ENCODE measurements around the gene THSD7B.

The THSD7B gene

DNA sequence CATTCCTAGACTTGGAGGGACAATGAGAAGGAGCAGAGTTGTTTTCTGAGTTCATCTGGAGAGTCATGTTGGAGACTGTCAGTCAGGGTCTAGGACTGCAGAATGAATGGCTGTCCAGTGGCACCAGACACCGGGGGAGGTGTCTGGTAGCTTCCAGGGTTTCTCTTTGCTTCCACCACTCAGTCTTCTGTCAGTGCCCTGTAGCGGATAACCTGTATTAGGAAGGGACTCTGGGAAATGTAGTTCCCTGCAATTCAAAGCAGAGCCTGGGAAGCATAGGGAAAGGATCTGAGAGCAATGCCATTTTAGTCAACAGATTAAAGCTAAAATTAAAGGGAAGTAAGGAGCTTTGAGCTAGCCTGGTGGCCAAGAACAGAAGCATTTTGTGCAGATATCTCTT, 257.9 kb downstream of the THSD7B start:
- Histone ChIP-seq H3K9ac (ENCODE audit: low read length) (no peak overlapping the region), H2AK5ac (ENCODE audit: low read length, severe bottlenecking) (no peak overlapping the region), H2AFZ (ENCODE audit: low read depth, low read length) (no peak overlapping the region), H3K9me3 (ENCODE audit: control insufficient read depth, low read length) (peaks cover 2% of the 10 kb centered on the region), H3K23ac (ENCODE audit: low read length in 2 of 2) (no peak overlapping the region), H3K4ac (ENCODE audit: low read depth in 1 of 2, low read length in 2 of 2) (no peak overlapping the region), H2BK5ac (ENCODE audit: low read depth, low read length, poor library complexity, severe bottlenecking) (no peak overlapping the region), H3K4me2 (ENCODE audit: low read length, poor library complexity, severe bottlenecking) (no peak overlapping the region), H3K14ac (ENCODE audit: low read length in 2 of 2) (no peak overlapping the region), H3K4me3 (ENCODE audit: insufficient read depth in 1 of 2, low read depth in 1 of 2, low read length in 2 of 2) (no peak overlapping the region), H3K79me1 (replicated peaks; ENCODE audit: low read length, poor library complexity, severe bottlenecking) (no peaks in the 10 kb centered on the region), H2BK12ac (ENCODE audit: low read length in 2 of 2) (no peak overlapping the region), H3K18ac (ENCODE audit: low read depth in 1 of 2, low read length in 2 of 2) (no peak overlapping the region), H3K4me1 (ENCODE audit: control insufficient read depth, insufficient read depth, low read depth, low read length) (no peaks in the 10 kb centered on the region), H2BK120ac (ENCODE audit: low read depth, low read length) (no peak overlapping the region), H4K8ac (ENCODE audit: low read length) (no peak overlapping the region), H3K36me3 (ENCODE audit: control insufficient read depth in 1 of 2, insufficient read depth in 2 of 2, low read depth in 1 of 2, low read length in 2 of 2) (no peaks in the 10 kb centered on the region), H3K27ac (ENCODE audit: low read length, poor library complexity, severe bottlenecking) (no peak overlapping the region), H3K27me3 (ENCODE audit: control insufficient read depth in 1 of 2, insufficient read depth in 1 of 2, low read length in 2 of 2) (no peaks in the 10 kb centered on the region), H4K91ac (ENCODE audit: low read length) (no peak overlapping the region), H2BK15ac (ENCODE audit: low read depth, poor library complexity, severe bottlenecking) (no peak overlapping the region)
- WGBS, result 43% methylated on average over 2 of the region's 2 CpGs
- no peak for DNase-seq

GRCh38 chr2:137031731-137032130, 266.4 kb downstream of the THSD7B start:
- H3K4ac ChIP-seq (ENCODE audit: low read depth in 1 of 2, low read length in 2 of 2), result no peak overlapping the region
- H3K9me3 ChIP-seq (ENCODE audit: control insufficient read depth, low read length), result peaks cover 2% of the 10 kb centered on the region
- DNase-seq, result no peak
- H3K27ac ChIP-seq (ENCODE audit: low read length, poor library complexity, severe bottlenecking), result no peak overlapping the region
- no peak overlapping the region for H3K23ac ChIP-seq (ENCODE audit: low read length in 2 of 2)
- H3K36me3 ChIP-seq (ENCODE audit: control insufficient read depth in 1 of 2, insufficient read depth in 2 of 2, low read depth in 1 of 2, low read length in 2 of 2), result no peaks in the 10 kb centered on the region
- H2BK120ac ChIP-seq (ENCODE audit: low read depth, low read length), result no peak overlapping the region
- no peak overlapping the region for H3K9ac ChIP-seq (ENCODE audit: low read length)
- H3K4me2 ChIP-seq (ENCODE audit: low read length, poor library complexity, severe bottlenecking), result no peak overlapping the region
- no peaks in the 10 kb centered on the region for H3K27me3 ChIP-seq (ENCODE audit: control insufficient read depth in 1 of 2, insufficient read depth in 1 of 2, low read length in 2 of 2)
- H3K79me1 ChIP-seq (replicated peaks; ENCODE audit: low read length, poor library complexity, severe bottlenecking), result no peaks in the 10 kb centered on the region
- no peak overlapping the region for H4K8ac ChIP-seq (ENCODE audit: low read length)
- no peak overlapping the region for H3K14ac ChIP-seq (ENCODE audit: low read length in 2 of 2)
- H3K4me1 ChIP-seq (ENCODE audit: control insufficient read depth, insufficient read depth, low read depth, low read length), result no peaks in the 10 kb centered on the region
- WGBS, result 84% methylated on average over 3 of the region's 4 CpGs
- H2AK5ac ChIP-seq (ENCODE audit: low read length, severe bottlenecking), result no peak overlapping the region
- H2BK12ac ChIP-seq (ENCODE audit: low read length in 2 of 2), result no peak overlapping the region
- no peak overlapping the region for H2AFZ ChIP-seq (ENCODE audit: low read depth, low read length)
- no peak overlapping the region for H3K4me3 ChIP-seq (ENCODE audit: insufficient read depth in 1 of 2, low read depth in 1 of 2, low read length in 2 of 2)
- no peak overlapping the region for H2BK5ac ChIP-seq (ENCODE audit: low read depth, low read length, poor library complexity, severe bottlenecking)
- no peak overlapping the region for H3K18ac ChIP-seq (ENCODE audit: low read depth in 1 of 2, low read length in 2 of 2)
- H2BK15ac ChIP-seq (ENCODE audit: low read depth, poor library complexity, severe bottlenecking), result no peak overlapping the region
- no peak overlapping the region for H4K91ac ChIP-seq (ENCODE audit: low read length)

- Histone ChIP-seq H3K36me3 (ENCODE audit: control insufficient read depth in 1 of 2, insufficient read depth in 2 of 2, low read depth in 1 of 2, low read length in 2 of 2) (no peaks in the 10 kb centered on the region), H3K18ac (ENCODE audit: low read depth in 1 of 2, low read length in 2 of 2) (no peak overlapping the region), H2BK15ac (ENCODE audit: low read depth, poor library complexity, severe bottlenecking) (no peak overlapping the region), H3K27me3 (ENCODE audit: control insufficient read depth in 1 of 2, insufficient read depth in 1 of 2, low read length in 2 of 2) (no peaks in the 10 kb centered on the region), H3K4me2 (ENCODE audit: low read length, poor library complexity, severe bottlenecking) (no peak overlapping the region), H3K4me3 (ENCODE audit: insufficient read depth in 1 of 2, low read depth in 1 of 2, low read length in 2 of 2) (no peak overlapping the region), H3K14ac (ENCODE audit: low read length in 2 of 2) (no peak overlapping the region), H3K27ac (ENCODE audit: low read length, poor library complexity, severe bottlenecking) (no peak overlapping the region), H2BK120ac (ENCODE audit: low read depth, low read length) (no peak overlapping the region), H4K91ac (ENCODE audit: low read length) (no peak overlapping the region), H4K8ac (ENCODE audit: low read length) (no peak overlapping the region), H2AFZ (ENCODE audit: low read depth, low read length) (no peak overlapping the region), H3K23ac (ENCODE audit: low read length in 2 of 2) (no peak overlapping the region), H3K79me1 (replicated peaks; ENCODE audit: low read length, poor library complexity, severe bottlenecking) (no peaks in the 10 kb centered on the region), H2BK12ac (ENCODE audit: low read length in 2 of 2) (no peak overlapping the region), H2AK5ac (ENCODE audit: low read length, severe bottlenecking) (no peak overlapping the region), H2BK5ac (ENCODE audit: low read depth, low read length, poor library complexity, severe bottlenecking) (no peak overlapping the region), H3K4ac (ENCODE audit: low read depth in 1 of 2, low read length in 2 of 2) (no peak overlapping the region), H3K9ac (ENCODE audit: low read length) (no peak overlapping the region), H3K4me1 (ENCODE audit: control insufficient read depth, insufficient read depth, low read depth, low read length) (no peaks in the 10 kb centered on the region), H3K9me3 (ENCODE audit: control insufficient read depth, low read length) (no peaks in the 10 kb centered on the region)
- WGBS, result 91% methylated on average over 1 of the region's 1 CpG
- DNase-seq, result no peak
These were observed 271.3 kb downstream of the THSD7B start for GRCh38 chr2:137036619-137037018.

- WGBS, result 91% methylated on average over 2 of the region's 2 CpGs
- Histone ChIP-seq H3K23ac (ENCODE audit: low read length in 2 of 2) (no peak overlapping the region), H3K27ac (ENCODE audit: low read length, poor library complexity, severe bottlenecking) (no peak overlapping the region), H4K8ac (ENCODE audit: low read length) (no peak overlapping the region), H3K4ac (ENCODE audit: low read depth in 1 of 2, low read length in 2 of 2) (no peak overlapping the region), H2BK15ac (ENCODE audit: low read depth, poor library complexity, severe bottlenecking) (no peak overlapping the region), H3K9me3 (ENCODE audit: control insufficient read depth, low read length) (no peaks in the 10 kb centered on the region), H3K4me1 (ENCODE audit: control insufficient read depth, insufficient read depth, low read depth, low read length) (no peaks in the 10 kb centered on the region), H3K27me3 (ENCODE audit: control insufficient read depth in 1 of 2, insufficient read depth in 1 of 2, low read length in 2 of 2) (no peaks in the 10 kb centered on the region), H3K36me3 (ENCODE audit: control insufficient read depth in 1 of 2, insufficient read depth in 2 of 2, low read depth in 1 of 2, low read length in 2 of 2) (no peaks in the 10 kb centered on the region), H3K4me2 (ENCODE audit: low read length, poor library complexity, severe bottlenecking) (no peak overlapping the region), H2BK120ac (ENCODE audit: low read depth, low read length) (no peak overlapping the region), H2AK5ac (ENCODE audit: low read length, severe bottlenecking) (no peak overlapping the region), H3K4me3 (ENCODE audit: insufficient read depth in 1 of 2, low read depth in 1 of 2, low read length in 2 of 2) (no peak overlapping the region), H3K9ac (ENCODE audit: low read length) (no peak overlapping the region), H2AFZ (ENCODE audit: low read depth, low read length) (no peak overlapping the region), H2BK12ac (ENCODE audit: low read length in 2 of 2) (no peak overlapping the region), H2BK5ac (ENCODE audit: low read depth, low read length, poor library complexity, severe bottlenecking) (no peak overlapping the region), H3K14ac (ENCODE audit: low read length in 2 of 2) (no peak overlapping the region), H3K18ac (ENCODE audit: low read depth in 1 of 2, low read length in 2 of 2) (no peak overlapping the region), H4K91ac (ENCODE audit: low read length) (no peak overlapping the region), H3K79me1 (replicated peaks; ENCODE audit: low read length, poor library complexity, severe bottlenecking) (no peaks in the 10 kb centered on the region)
- no peak for DNase-seq
These were observed 274.3 kb downstream of the THSD7B start for GRCh38 chr2:137039482-137040152.

Data from mesenchymal stem cell (in vitro differentiated cells and primary cell).